T-helper 17 cell (primary cell): ENCODE measurements around the gene NRG2. TPM values are rescaled to one million over a fixed set of nuclear protein-coding genes. Genes with fewer than 3 reads are reported as not detected.
A peak's percentile ranks its signal among the peaks of the same experiment; 100 is the strongest.

Experiments
- ATAC-seq: fragments of 150-1000 bp; cut with Tn5 transposase; 2 replicates; pipeline ENCODE4 v1.10.0; 2021; ENCODE audit warnings: mild to moderate bottlenecking, moderate library complexity
- DNase-seq, 3 donors: peaks; one replicate each; pipeline versions ENCODE4 v3.0.0 to v3.0.0-alpha.2; 2020 to 2021
- H3K9me3 ChIP-seq: one replicate; pipeline ENCODE4 v1.7.0; 2013; ENCODE audit warnings: low read length, mild to moderate bottlenecking; ENCODE audit not compliant: control insufficient read depth, poor library complexity, severe bottlenecking
- H3K27ac Mint-ChIP-seq: one replicate; pipeline ENCODE4 v1.8.0; 2022; ENCODE audit warnings: mild to moderate bottlenecking, moderate library complexity, mixed read lengths
- H3K27me3 Mint-ChIP-seq: one replicate; pipeline ENCODE4 v1.8.0; 2022; ENCODE audit warnings: mixed read lengths
- H3K36me3 Mint-ChIP-seq: one replicate; pipeline ENCODE4 v1.8.0; 2022; ENCODE audit warnings: low read depth, mixed read lengths
- H3K4me1 Mint-ChIP-seq: one replicate; pipeline ENCODE4 v1.8.0; 2022; ENCODE audit warnings: mild to moderate bottlenecking, mixed read lengths
- H3K4me3 Mint-ChIP-seq: one replicate; pipeline ENCODE4 v1.8.0; 2022; ENCODE audit warnings: mild to moderate bottlenecking, moderate library complexity, mixed read lengths
- total RNA-seq, 4 donors: library from RNA in 2 of 4; stranded (reverse) in 2 of 4; gene quantifications; one replicate each; pipeline ENCODE4 v1.2.3 and lab custom pipeline; 2022 to 2026

The NRG2 gene
- total RNA-seq: under 1 TPM in 1 of 2 donors, not detected in 1; 0.08 TPM
- 0.15 to 0.70 reads per million in 2 donors for total RNA-seq (lab: John Stamatoyannopoulos, UW)

DNA sequence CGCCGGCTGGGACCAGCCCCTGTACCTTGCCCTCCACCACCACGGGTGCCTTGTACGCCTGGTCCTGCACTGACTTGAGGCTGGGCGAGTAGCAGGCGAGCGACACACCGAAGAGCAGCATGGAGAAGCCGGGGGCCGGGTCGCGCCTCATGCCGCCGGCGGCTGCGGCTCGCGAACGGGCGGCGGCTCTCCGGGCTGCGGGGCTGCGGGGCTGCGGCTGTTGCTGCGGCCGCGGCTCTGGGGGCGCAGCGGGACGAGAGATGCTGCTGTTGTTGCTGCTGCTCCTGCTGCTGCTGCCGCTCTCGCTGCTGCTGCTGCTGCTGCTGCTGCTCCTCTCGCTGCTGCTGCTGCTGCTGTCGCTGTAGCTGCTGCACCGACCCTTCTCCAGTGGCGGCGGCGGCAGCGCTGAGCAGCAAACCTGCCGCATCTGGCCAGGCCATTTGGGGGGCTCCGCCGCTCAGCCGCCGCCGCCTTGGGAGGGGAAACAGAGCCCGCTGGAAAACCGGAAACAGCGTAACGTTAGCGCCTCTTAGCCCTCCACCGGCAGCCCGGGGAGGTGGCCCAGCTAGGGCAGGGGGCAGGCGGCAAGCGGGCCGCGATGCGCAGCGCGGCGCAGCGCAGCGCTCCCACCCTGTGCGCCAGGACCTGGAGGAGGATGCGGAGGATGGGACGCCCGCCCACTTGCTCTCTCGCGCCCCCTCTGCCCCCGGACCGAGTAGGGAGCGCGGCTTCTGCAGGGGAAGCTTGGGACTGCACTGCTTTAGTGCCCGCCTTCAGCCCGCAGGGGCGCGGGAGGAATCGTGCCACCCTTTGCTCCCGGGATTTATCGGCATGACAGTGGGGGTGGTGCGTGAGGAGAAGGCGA, at the start of gene NRG2:
NRG2 (minus strand) TSS at position 657 of the 865 bp plus-strand sequence.
- H3K27me3 Mint-ChIP-seq: peaks cover 62% of the 10 kb centered on the region
- no peaks in the 10 kb centered on the region for H3K9me3 ChIP-seq
- H3K36me3 Mint-ChIP-seq: peaks cover 13% of the 10 kb centered on the region
- ATAC-seq (peak; percentile 84), DNase-seq (peak; percentile 30 to 35 (median 32))
- H3K27ac Mint-ChIP-seq: no peak within 1 kb of the TSS
- peaks cover 16% of the 10 kb centered on the region for H3K4me1 Mint-ChIP-seq
- H3K4me3 Mint-ChIP-seq: peak within 1 kb of the TSS; percentile 89

DNA sequence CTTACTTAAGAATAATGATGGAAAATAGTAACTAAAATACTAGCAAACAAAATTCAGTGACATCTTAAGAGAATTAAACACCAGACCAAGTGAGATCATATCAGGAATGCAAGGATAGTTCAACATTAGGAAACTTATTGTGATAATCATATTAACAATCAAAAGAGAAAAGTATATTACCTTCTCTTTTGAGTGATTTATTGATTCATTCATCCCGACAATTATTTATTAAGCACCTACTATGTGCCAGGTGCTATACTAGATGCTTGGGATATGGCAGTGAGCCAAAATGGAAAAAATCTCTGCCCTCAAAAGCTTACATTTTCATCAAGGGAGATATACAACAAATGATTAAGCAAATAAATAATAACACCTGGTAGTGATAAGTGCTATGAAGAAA, 47.2 kb upstream of the NRG2 start:
- Mint-ChIP-seq H3K27me3 (peaks cover 3% of the 10 kb centered on the region), H3K4me1 (no peaks in the 10 kb centered on the region), H3K27ac (no peak overlapping the region), H3K36me3 (no peaks in the 10 kb centered on the region), H3K4me3 (no peak overlapping the region)
- peaks cover 8% of the 10 kb centered on the region for H3K9me3 ChIP-seq
- ATAC-seq: no peak
- DNase-seq: no peak

DNA sequence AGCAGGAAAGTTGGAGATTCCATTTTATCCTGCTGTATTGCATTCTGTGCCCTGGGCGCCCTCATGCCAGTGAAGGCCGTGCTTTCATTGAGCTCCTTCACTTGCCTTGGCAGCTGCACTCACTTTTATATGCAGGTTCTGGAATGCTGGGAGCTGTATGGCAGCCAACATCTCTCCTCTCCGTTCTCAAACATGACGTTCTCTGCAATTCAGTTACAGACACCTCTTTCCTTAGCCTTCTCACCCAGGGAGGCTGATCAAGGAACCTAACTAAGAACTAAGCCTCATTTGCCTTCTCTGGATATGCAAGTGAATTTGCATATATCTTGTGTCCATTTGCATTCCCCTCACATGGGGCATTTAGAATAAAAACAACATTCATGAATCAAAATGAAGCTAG, 41.4 kb upstream of the NRG2 start:
- H3K4me1 Mint-ChIP-seq: no peaks in the 10 kb centered on the region
- ATAC-seq (no peak), DNase-seq (no peak)
- H3K9me3 ChIP-seq: peaks cover 4% of the 10 kb centered on the region
- H3K4me3 Mint-ChIP-seq: no peak overlapping the region
- no peaks in the 10 kb centered on the region for H3K36me3 Mint-ChIP-seq
- peaks cover 26% of the 10 kb centered on the region for H3K27me3 Mint-ChIP-seq
- no peak overlapping the region for H3K27ac Mint-ChIP-seq

DNA sequence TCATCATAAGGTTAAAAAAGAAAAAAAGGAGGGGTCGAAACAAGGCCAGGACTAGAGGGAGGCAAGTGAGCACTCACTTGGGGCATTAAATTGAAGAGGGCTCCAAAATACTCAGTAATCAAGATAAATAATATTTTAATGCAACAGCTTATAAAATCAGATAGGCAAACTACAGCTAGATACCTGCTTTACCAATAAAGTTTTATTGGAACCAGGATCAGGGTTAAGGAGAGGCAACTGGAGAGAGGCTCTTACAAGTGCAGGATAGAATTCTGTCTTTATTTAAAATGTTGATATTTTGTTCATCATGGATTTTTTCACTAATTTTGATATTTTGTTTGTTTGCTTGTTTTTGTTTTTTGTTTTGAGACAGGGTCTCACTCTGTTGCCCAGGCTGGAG, 40.6 kb upstream of the NRG2 start:
- ATAC-seq: no peak
- peaks cover 26% of the 10 kb centered on the region for H3K27me3 Mint-ChIP-seq
- no peaks in the 10 kb centered on the region for H3K36me3 Mint-ChIP-seq
- DNase-seq: no peak
- no peak overlapping the region for H3K4me3 Mint-ChIP-seq
- no peaks in the 10 kb centered on the region for H3K9me3 ChIP-seq
- H3K4me1 Mint-ChIP-seq: no peaks in the 10 kb centered on the region
- H3K27ac Mint-ChIP-seq: no peak overlapping the region

DNA sequence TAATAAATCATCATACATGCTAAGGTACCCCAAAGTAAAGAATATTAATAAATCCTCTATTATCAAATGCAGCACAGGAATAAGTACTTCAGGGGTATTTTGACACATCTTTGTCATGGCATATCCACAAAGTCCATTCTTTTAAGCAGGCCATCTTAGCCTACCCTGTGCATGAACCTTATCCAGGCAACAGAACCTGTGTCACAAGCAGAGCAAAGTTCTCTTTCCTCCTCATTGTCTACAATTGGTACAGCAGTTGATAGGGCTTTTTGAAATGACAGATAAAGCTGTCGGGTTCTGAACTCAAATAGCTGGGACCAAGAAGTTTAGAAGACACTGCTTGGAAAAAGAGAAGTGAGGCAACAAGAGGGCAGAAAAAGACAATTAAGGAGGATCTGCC, 40.0 kb upstream of the NRG2 start:
- H3K27ac Mint-ChIP-seq: no peak overlapping the region

DNA sequence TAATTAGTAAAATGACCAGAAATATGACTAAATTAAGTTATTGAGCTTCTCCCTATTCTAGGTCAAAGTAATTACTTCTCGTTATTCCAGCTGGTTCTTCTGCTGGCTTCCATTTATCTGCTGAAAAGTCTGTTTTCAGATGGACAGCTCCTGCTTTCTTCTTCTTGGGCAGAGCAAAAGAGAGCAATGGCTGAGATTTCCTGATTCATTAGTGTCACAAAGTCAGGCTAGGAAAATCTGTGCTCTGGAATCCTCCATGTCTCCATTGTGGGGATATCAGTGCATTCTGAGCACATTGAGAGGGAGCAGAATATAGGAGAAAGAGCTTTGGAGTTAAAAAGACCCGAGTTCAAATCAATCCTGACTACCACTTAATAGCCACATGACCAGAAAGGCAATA, 33.7 kb upstream of the NRG2 start:
- ATAC-seq: no peak
- no peak overlapping the region for H3K4me3 Mint-ChIP-seq
- H3K4me1 Mint-ChIP-seq: peaks cover 3% of the 10 kb centered on the region

More for the DNA sequence above, 40.0 kb upstream of the NRG2 start:
- H3K4me3 Mint-ChIP-seq: no peak overlapping the region
- ATAC-seq (no peak), DNase-seq (no peak)
- H3K36me3 Mint-ChIP-seq: no peaks in the 10 kb centered on the region
- no peaks in the 10 kb centered on the region for H3K9me3 ChIP-seq
- H3K27me3 Mint-ChIP-seq: peaks cover 26% of the 10 kb centered on the region
- H3K4me1 Mint-ChIP-seq: no peaks in the 10 kb centered on the region

DNA sequence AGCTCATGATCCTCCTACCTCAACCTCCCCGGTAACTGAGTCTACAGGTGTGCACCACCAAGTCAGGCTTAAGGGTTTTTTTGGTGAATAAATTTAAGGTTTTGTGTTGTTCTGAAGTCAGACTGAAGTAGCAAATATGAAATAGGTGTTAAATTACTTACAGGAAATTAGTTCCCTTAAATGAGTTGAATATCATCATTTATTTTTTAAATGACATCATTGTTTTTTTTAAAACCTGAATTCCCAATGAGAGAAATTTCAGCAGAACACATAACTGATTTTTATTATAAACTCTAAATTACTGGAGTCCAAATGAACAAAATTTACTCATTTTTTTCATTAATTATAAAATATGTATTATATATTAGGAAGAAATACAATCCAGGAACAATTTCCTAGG, 33.0 kb upstream of the NRG2 start:
- Mint-ChIP-seq H3K4me3 (no peak overlapping the region), H3K27me3 (peaks cover 23% of the 10 kb centered on the region), H3K4me1 (peaks cover 3% of the 10 kb centered on the region), H3K36me3 (peaks cover 4% of the 10 kb centered on the region), H3K27ac (no peak overlapping the region)
- no peaks in the 10 kb centered on the region for H3K9me3 ChIP-seq
- no peak for ATAC-seq
- DNase-seq: no peak

More for the DNA sequence above, 33.7 kb upstream of the NRG2 start:
- Mint-ChIP-seq H3K27me3 (peaks cover 23% of the 10 kb centered on the region), H3K27ac (no peak overlapping the region), H3K36me3 (peaks cover 4% of the 10 kb centered on the region)
- H3K9me3 ChIP-seq: no peaks in the 10 kb centered on the region
- DNase-seq: no peak

DNA sequence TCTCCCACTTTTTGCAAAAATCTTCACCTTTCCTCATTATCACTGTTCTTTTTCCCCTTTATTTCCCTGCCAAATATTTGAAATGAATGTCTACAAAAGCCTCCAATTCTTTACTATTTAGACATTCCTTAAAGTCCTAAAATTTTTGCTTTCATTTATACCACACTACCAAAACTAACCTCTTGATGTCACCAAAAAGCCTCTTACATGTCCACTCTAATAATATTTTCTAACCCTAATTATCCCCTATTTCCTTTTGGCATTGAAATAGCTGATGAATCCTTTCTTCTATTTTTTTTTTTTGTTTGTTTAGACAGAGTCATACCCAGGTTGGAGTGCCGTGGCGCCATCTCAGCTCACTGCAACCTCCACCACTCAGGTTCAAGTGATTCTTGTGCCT, 32.3 kb upstream of the NRG2 start:
- no peaks in the 10 kb centered on the region for H3K9me3 ChIP-seq
- H3K27ac Mint-ChIP-seq: no peak overlapping the region
- H3K4me1 Mint-ChIP-seq: peaks cover 3% of the 10 kb centered on the region
- DNase-seq (no peak), ATAC-seq (no peak)
- peaks cover 4% of the 10 kb centered on the region for H3K36me3 Mint-ChIP-seq
- peaks cover 23% of the 10 kb centered on the region for H3K27me3 Mint-ChIP-seq
- H3K4me3 Mint-ChIP-seq: no peak overlapping the region

DNA sequence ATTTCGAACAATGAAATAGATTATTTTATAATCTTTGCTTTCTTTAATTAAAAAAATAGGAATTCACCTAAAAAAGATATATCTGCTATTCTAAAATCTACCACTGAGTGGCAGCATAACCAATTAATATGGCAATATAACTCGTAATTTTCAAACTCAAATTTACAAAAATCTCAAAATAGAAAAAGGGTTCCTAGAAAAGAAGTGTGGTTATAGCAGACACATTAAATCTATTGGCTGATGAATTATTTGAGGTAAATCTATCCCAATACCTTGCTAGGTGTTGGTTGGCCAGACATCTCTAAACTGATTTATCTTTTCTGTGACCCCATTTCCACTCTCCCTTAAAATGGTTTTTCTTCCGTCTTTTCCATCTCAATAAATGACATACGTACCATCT, 30.2 kb upstream of the NRG2 start:
- Mint-ChIP-seq H3K4me1 (peaks cover 3% of the 10 kb centered on the region), H3K4me3 (no peak overlapping the region), H3K27me3 (peaks cover 24% of the 10 kb centered on the region), H3K27ac (no peak overlapping the region), H3K36me3 (peaks cover 4% of the 10 kb centered on the region)
- no peak for ATAC-seq
- DNase-seq: no peak
- no peaks in the 10 kb centered on the region for H3K9me3 ChIP-seq

DNA sequence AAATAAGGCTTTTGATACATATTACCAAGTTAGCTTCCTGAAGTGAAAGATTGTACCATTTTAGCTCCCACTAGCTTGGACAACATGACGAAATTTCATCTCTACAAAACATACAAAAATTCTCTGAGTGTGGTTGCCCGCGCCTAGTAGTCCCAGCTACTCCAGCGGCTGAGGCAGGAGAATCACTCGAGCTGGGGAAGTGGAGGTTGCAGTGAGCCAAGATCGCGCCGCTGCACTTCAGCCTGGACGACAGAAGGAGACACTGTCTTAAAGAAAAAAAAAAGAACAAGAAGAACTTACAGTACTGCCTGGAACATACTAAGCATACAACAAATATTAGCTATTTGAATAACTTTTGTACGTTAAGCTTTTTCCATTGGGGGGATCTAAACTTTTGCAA, 29.7 kb upstream of the NRG2 start:
- Mint-ChIP-seq H3K4me1 (peaks cover 3% of the 10 kb centered on the region), H3K4me3 (no peak overlapping the region), H3K27ac (no peak overlapping the region), H3K27me3 (peaks cover 29% of the 10 kb centered on the region), H3K36me3 (peaks cover 4% of the 10 kb centered on the region)
- DNase-seq (no peak), ATAC-seq (no peak)
- H3K9me3 ChIP-seq: no peaks in the 10 kb centered on the region

DNA sequence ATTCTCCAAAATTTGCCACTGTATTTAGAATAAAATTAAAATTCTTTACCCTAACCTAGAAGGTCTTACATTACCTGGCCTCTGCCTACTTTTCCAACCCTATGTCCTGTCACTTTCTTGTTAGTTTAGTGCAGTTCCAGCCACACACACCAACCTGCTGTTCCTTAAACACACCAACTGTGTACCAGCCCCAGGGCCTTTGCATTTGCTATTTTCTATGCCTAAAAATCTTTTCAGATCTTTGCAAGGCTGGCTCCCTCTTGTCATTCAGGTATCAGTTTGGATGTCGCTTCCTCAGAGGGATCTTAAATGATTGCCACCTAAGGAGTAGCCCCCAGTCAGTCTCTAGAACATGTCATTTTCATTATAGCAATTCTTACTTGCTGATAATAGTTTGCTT, 17.7 kb upstream of the NRG2 start:
- H3K4me3 Mint-ChIP-seq: no peak overlapping the region

DNA sequence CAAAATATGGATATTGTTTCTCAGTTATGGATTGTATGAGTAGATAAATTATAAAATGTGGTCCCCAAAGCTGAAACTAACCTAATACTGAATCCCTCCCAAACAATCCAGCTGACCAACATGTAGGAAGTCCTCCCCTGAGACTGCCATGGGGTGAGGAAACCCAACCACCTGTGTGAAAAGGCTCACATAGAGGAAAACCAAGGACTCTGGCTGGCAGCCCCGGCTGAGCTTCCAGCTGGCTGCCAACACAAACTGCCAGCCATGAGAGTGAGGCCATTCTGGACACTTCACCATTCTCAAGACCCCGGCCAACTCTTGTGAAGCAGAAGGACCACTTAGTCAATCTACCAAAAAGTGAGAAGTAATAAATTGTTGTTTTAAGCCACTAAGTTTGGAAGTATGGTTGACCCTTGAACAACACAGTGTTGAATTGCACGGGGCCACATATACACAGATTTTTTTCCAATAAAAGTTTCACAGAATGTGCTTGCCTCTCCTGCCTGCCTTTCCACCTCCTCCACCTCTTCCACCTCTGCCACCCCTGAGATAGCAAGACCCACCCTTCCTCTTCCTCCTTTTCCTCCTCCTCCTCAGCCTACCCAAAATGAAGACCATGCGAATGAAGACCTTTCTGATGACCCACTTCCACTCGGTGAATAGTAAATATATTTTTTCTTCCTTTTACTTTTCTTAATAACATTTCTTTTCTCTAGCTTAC, 15.3 kb upstream of the NRG2 start:
- Mint-ChIP-seq H3K27ac (no peak overlapping the region), H3K36me3 (no peaks in the 10 kb centered on the region), H3K4me3 (no peak overlapping the region), H3K27me3 (peaks cover 21% of the 10 kb centered on the region), H3K4me1 (no peaks in the 10 kb centered on the region)
- H3K9me3 ChIP-seq: no peaks in the 10 kb centered on the region
- ATAC-seq (no peak), DNase-seq (no peak)

More for the DNA sequence above, 17.7 kb upstream of the NRG2 start:
- ATAC-seq (no peak), DNase-seq (no peak)
- H3K27ac Mint-ChIP-seq: no peak overlapping the region
- H3K4me1 Mint-ChIP-seq: no peaks in the 10 kb centered on the region
- no peaks in the 10 kb centered on the region for H3K36me3 Mint-ChIP-seq
- no peaks in the 10 kb centered on the region for H3K9me3 ChIP-seq
- peaks cover 24% of the 10 kb centered on the region for H3K27me3 Mint-ChIP-seq

DNA sequence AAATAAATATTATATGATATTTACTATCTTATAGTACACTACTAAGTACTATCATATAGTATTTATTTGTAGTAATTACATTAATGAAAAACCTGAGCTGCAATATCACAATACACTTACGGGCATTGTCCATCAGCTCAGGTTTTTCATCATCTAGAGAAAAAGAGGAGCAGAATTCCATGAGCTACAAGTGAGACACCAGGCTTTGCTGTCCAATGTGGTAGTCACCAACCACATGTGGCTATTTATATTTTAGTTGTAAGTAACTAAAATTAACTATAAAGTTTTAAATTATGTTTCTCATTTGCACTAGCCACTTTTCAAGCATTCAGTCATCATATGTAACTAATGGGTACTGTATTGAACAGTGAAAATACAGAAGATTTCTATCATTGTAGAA, 13.8 kb upstream of the NRG2 start:
- peaks cover 14% of the 10 kb centered on the region for H3K27me3 Mint-ChIP-seq
- H3K4me1 Mint-ChIP-seq: no peaks in the 10 kb centered on the region
- no peaks in the 10 kb centered on the region for H3K36me3 Mint-ChIP-seq
- no peak overlapping the region for H3K4me3 Mint-ChIP-seq
- DNase-seq (no peak), ATAC-seq (no peak)
- H3K27ac Mint-ChIP-seq: no peak overlapping the region
- no peaks in the 10 kb centered on the region for H3K9me3 ChIP-seq
